A673 (cell line): ENCODE measurements around the gene SECTM1. TPM values are rescaled to one million over a fixed set of nuclear protein-coding genes. Genes with fewer than 3 reads are reported as not detected.

Experiments
- BruUV-seq: library from RNA; stranded (reverse); fragments of 400-500 nt; replicated peaks from 2 replicates; lab custom pipeline; 2021; lab: Mats Ljungman, UMichigan
- CTCF ChIA-PET: fragments of 300-600 bp; sonication (Branson Sonifier 250); formaldehyde crosslinking; loops from one replicate; lab custom pipeline; 2022; ENCODE audit warnings: antibody characterized with exemption; lab: Charles Lee
- POLR2A ChIA-PET: fragments of 300-600 bp; sonication (Branson Sonifier 250); formaldehyde crosslinking; loops from one replicate; lab custom pipeline; 2022; ENCODE audit warnings: antibody characterized with exemption; ENCODE audit not compliant: low non-redundant PET; lab: Charles Lee
- DNase-seq: peaks from one replicate; pipeline ENCODE4 v3.0.0-alpha.2; 2015; ENCODE audit warnings: low spot score
- H3K27ac ChIP-seq: fragments of 200-600 bp; sonication (generic); 2 replicates; pipeline ENCODE4 v1.5.1; 2016; ENCODE audit warnings: mixed run types, low read depth, mild to moderate bottlenecking, mixed read lengths, antibody characterized with exemption, low read length; ENCODE audit not compliant: poor library complexity, severe bottlenecking
- H3K27me3 ChIP-seq: fragments of 200-600 bp; sonication (generic); replicated peaks from 2 replicates; pipeline ENCODE4 v1.6.1; 2017; ENCODE audit warnings: mixed run types, low read depth, mild to moderate bottlenecking, mixed read lengths, antibody characterized with exemption, low read length; ENCODE audit not compliant: insufficient read depth, poor library complexity
- H3K36me3 ChIP-seq: fragments of 200-600 bp; sonication (generic); 2 replicates; pipeline ENCODE4 v1.6.1; 2016; ENCODE audit warnings: mixed run types, mild to moderate bottlenecking, mixed read lengths, antibody characterized with exemption, low read length; ENCODE audit not compliant: insufficient read depth, poor library complexity, severe bottlenecking
- H3K4me1 ChIP-seq: fragments of 200-600 bp; sonication (generic); 2 replicates; pipeline ENCODE4 v1.6.1; 2017; ENCODE audit warnings: mixed run types, mild to moderate bottlenecking, mixed read lengths, antibody characterized with exemption, low read length; ENCODE audit not compliant: insufficient read depth, poor library complexity, severe bottlenecking
- H3K4me3 ChIP-seq: fragments of 200-600 bp; sonication (generic); 2 replicates; pipeline ENCODE4 v1.5.1; 2016; ENCODE audit warnings: low read depth, mixed run types, mild to moderate bottlenecking, mixed read lengths, low read length; ENCODE audit not compliant: poor library complexity, severe bottlenecking
- H3K9me3 ChIP-seq: fragments of 200-600 bp; sonication (generic); 2 replicates; pipeline ENCODE4 v1.6.1; 2016; ENCODE audit warnings: mixed run types, low read depth, mild to moderate bottlenecking, mixed read lengths, antibody characterized with exemption, low read length; ENCODE audit not compliant: poor library complexity, severe bottlenecking
- EZH2 ChIP-seq: fragments of 200-600 bp; sonication (generic); IDR thresholded peaks from 2 replicates; pipeline ENCODE4 v1.6.1; 2017; ENCODE audit warnings: borderline replicate concordance, low read depth, mild to moderate bottlenecking, mixed read lengths, antibody characterized with exemption, low read length; ENCODE audit not compliant: poor library complexity, severe bottlenecking
- intact Hi-C: fragments of 100-400 bp; cut with micrococcal nuclease; formaldehyde crosslinking; loops from one replicate; pipeline ENCODE4 v1.10.0; 2022; ENCODE audit not compliant: unreplicated experiment
- total RNA-seq: library from RNA; stranded (reverse); gene quantifications from 2 replicates; pipeline ENCODE4 v1.2.3, GENCODE V29; 2021
- TF ChIP-seq, protein P1 (sequence below): fragments of 300-800, 200-600 bp; sonication (generic); conservative IDR thresholded peaks from 2 replicates; pipeline ENCODE4 v1.5.1; 2017; ENCODE audit warnings: low read depth, mild to moderate bottlenecking, antibody characterized with exemption, low read length, moderate library complexity, mixed read lengths

SECTM1 gene
- total RNA-seq, 1 experiment from 2014 or later: 1.4 TPM

DNA sequence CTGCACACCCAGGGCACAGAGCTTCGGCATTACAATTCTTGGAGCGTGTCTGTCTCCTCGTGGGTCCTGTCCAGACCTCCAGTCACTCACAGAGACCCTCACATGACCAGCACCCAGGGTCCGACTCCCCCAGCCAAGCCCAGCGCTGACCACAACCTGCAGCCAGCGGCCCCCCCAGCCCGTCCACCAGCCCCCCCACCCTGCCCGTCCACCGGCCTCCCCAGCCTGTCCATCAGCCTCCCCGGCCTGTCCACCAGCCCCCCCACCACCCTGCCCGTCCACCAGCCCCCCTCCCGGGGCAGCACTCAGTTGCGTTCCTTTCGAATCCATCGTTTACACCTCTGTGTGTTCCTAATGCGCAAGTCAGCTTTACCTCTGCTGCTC lies 5.8 kb downstream of the SECTM1 start:
- TF ChIP-seq, protein P1, sequence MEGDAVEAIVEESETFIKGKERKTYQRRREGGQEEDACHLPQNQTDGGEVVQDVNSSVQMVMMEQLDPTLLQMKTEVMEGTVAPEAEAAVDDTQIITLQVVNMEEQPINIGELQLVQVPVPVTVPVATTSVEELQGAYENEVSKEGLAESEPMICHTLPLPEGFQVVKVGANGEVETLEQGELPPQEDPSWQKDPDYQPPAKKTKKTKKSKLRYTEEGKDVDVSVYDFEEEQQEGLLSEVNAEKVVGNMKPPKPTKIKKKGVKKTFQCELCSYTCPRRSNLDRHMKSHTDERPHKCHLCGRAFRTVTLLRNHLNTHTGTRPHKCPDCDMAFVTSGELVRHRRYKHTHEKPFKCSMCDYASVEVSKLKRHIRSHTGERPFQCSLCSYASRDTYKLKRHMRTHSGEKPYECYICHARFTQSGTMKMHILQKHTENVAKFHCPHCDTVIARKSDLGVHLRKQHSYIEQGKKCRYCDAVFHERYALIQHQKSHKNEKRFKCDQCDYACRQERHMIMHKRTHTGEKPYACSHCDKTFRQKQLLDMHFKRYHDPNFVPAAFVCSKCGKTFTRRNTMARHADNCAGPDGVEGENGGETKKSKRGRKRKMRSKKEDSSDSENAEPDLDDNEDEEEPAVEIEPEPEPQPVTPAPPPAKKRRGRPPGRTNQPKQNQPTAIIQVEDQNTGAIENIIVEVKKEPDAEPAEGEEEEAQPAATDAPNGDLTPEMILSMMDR: no peak
- no peak for TF ChIP-seq EZH2
- peaks cover 22% of the 10 kb centered on the region for H3K4me1 ChIP-seq
- ChIA-PET POLR2A (no interaction called here), CTCF (no interaction called here)
- H3K36me3 ChIP-seq: no peaks in the 10 kb centered on the region
- DNase-seq: no peak
- intact Hi-C loops: no loop called here
- H3K9me3 ChIP-seq: no peaks in the 10 kb centered on the region
- H3K4me3 ChIP-seq: no peak overlapping the region
- H3K27me3 ChIP-seq: no peaks in the 10 kb centered on the region
- no peak overlapping the region for H3K27ac ChIP-seq
- BruUV-seq: no TSS peak

GRCh38 chr17:82327289-82327688 lies 6.3 kb downstream of the SECTM1 start:
- intact Hi-C loops: no loop called here
- no TSS peak for BruUV-seq
- TF ChIP-seq, protein P1: no peak
- no peak for TF ChIP-seq EZH2
- ChIA-PET POLR2A (no interaction called here), CTCF (no interaction called here)
- H3K4me3 ChIP-seq: no peak overlapping the region
- H3K27me3 ChIP-seq: no peaks in the 10 kb centered on the region
- H3K4me1 ChIP-seq: peaks cover 18% of the 10 kb centered on the region
- no peaks in the 10 kb centered on the region for H3K36me3 ChIP-seq
- H3K27ac ChIP-seq: no peak overlapping the region
- H3K9me3 ChIP-seq: no peaks in the 10 kb centered on the region
- no peak for DNase-seq

- no peaks in the 10 kb centered on the region for H3K36me3 ChIP-seq
- BruUV-seq: no TSS peak
- intact Hi-C loops: no loop called here
- no peak for TF ChIP-seq EZH2
- TF ChIP-seq, protein P1: no peak
- no peaks in the 10 kb centered on the region for H3K27me3 ChIP-seq
- CTCF ChIA-PET: no interaction called here
- no peak overlapping the region for H3K27ac ChIP-seq
- DNase-seq: no peak
- H3K9me3 ChIP-seq: no peaks in the 10 kb centered on the region
- no peak overlapping the region for H3K4me3 ChIP-seq
- H3K4me1 ChIP-seq: peaks cover 8% of the 10 kb centered on the region
- POLR2A ChIA-PET: no interaction called here
Observed at GRCh38 chr17:82325286-82326180, 8.0 kb downstream of the SECTM1 start.
